Right forelimb (tissue), 1 donor: ENCODE measurements around the gene TERB2.
"Not testable (repeated sequence)": the region's sequence is repeated elsewhere in the genome, so short reads cannot be mapped to it uniquely, and the experiment has no call there.

Experiments used
- DNase-seq: peaks from one replicate; pipeline ENCODE4 v3.0.0-alpha.2; 2018

The TERB2 gene

GRCh38 chr15:45003731-45004410 lies 47.4 kb downstream of the TERB2 start:
- DNase-seq = not testable (repeated sequence)

- DNase-seq = not testable (repeated sequence)
Measured at GRCh38 chr15:45004590-45005175, 48.2 kb downstream of the TERB2 start.

- DNase-seq = no peak
Measured at GRCh38 chr15:45009046-45009445, 52.6 kb downstream of the TERB2 start.

- DNase-seq = not testable (repeated sequence)
Measured at GRCh38 chr15:45015114-45015513, 58.6 kb downstream of the TERB2 start.

GRCh38 chr15:45020222-45020900 lies 63.9 kb downstream of the TERB2 start:
- DNase-seq = not testable (repeated sequence)

- DNase-seq = not testable (repeated sequence)
Measured at GRCh38 chr15:45020901-45021259, 64.4 kb downstream of the TERB2 start.

GRCh38 chr15:45021348-45021747 lies 64.9 kb downstream of the TERB2 start:
- DNase-seq = no peak

GRCh38 chr15:45022871-45023658 lies 66.6 kb downstream of the TERB2 start, which contains the start of gene SORD:
Gene SORD (plus strand): TSS chr15:45023195. CDS start chr15:45023284, 89 bp downstream.
- DNase-seq = peak; percentile 94

- DNase-seq = no peak
Measured at GRCh38 chr15:45023659-45024225, 67.3 kb downstream of the TERB2 start.

- not testable (repeated sequence) for DNase-seq
Measured at GRCh38 chr15:45024649-45025048, 68.2 kb downstream of the TERB2 start.

GRCh38 chr15:45025627-45026026 lies 69.1 kb downstream of the TERB2 start:
- not testable (repeated sequence) for DNase-seq

GRCh38 chr15:45026651-45027190 lies 70.2 kb downstream of the TERB2 start:
- no peak for DNase-seq

GRCh38 chr15:45027220-45027619 lies 70.7 kb downstream of the TERB2 start:
- no peak for DNase-seq
